CD4-positive, alpha-beta T cell treated with Interferon alpha-2 for 1 hour (primary cell): ENCODE measurements around the gene NFAT5.
A peak's percentile ranks its signal among the peaks of the same experiment; 100 is the strongest.
"Not testable (repeated sequence)": the region's sequence is repeated elsewhere in the genome, so short reads cannot be mapped to it uniquely, and the experiment has no call there.

Experiments
- DNase-seq, 2 donors: peaks; one replicate each; pipeline ENCODE4 v3.0.0-alpha.2; 2020 to 2022

NFAT5 gene

GRCh38 chr16:69555867-69556266 lies 9.9 kb upstream of the NFAT5 start:
- DNase-seq, result no peak

- DNase-seq, result no peak
Measured at GRCh38 chr16:69559164-69559563, 6.6 kb upstream of the NFAT5 start.

GRCh38 chr16:69561367-69561766 lies 4.4 kb upstream of the NFAT5 start:
- DNase-seq, result not testable (repeated sequence)

GRCh38 chr16:69561901-69562300 lies 3.9 kb upstream of the NFAT5 start:
- DNase-seq, result no peak

GRCh38 chr16:69562813-69563212 lies 3.0 kb upstream of the NFAT5 start:
- no peak for DNase-seq

GRCh38 chr16:69563605-69564580 lies 1.9 kb upstream of the NFAT5 start:
- peak; percentile 76 to 82 for DNase-seq

- peak in 1 of 2 donors; percentile 21 for DNase-seq
Measured at GRCh38 chr16:69564845-69565670, 708 bp upstream of the NFAT5 start.

GRCh38 chr16:69566240-69566980 lies 644 bp downstream of the NFAT5 start:
- DNase-seq, result peak in 1 of 2 donors; percentile 27

GRCh38 chr16:69566981-69567680 lies 1.4 kb downstream of the NFAT5 start:
- peak in 1 of 2 donors; percentile 38 for DNase-seq

- DNase-seq, result no peak
Measured at GRCh38 chr16:69568676-69569075, 2.9 kb downstream of the NFAT5 start.

GRCh38 chr16:69578771-69579170 lies 13.0 kb downstream of the NFAT5 start:
- not testable (repeated sequence) for DNase-seq

GRCh38 chr16:69579783-69580481 lies 14.2 kb downstream of the NFAT5 start:
- DNase-seq, result no peak

GRCh38 chr16:69581297-69581696 lies 15.5 kb downstream of the NFAT5 start:
- no peak for DNase-seq

GRCh38 chr16:69584493-69584892 lies 18.7 kb downstream of the NFAT5 start:
- DNase-seq, result not testable (repeated sequence)

- DNase-seq, result no peak
Measured at GRCh38 chr16:69589434-69590269, 23.9 kb downstream of the NFAT5 start.

GRCh38 chr16:69590590-69590989 lies 24.8 kb downstream of the NFAT5 start:
- DNase-seq, result no peak

- no peak for DNase-seq
Measured at GRCh38 chr16:69593751-69594255, 28.0 kb downstream of the NFAT5 start.

GRCh38 chr16:69595127-69596036 lies 29.6 kb downstream of the NFAT5 start:
- DNase-seq, result no peak

- no peak for DNase-seq
Measured at GRCh38 chr16:69596801-69597200, 31.0 kb downstream of the NFAT5 start.
